ENCODE data around the gene OR2F1.

OR2F1 gene

DNA sequence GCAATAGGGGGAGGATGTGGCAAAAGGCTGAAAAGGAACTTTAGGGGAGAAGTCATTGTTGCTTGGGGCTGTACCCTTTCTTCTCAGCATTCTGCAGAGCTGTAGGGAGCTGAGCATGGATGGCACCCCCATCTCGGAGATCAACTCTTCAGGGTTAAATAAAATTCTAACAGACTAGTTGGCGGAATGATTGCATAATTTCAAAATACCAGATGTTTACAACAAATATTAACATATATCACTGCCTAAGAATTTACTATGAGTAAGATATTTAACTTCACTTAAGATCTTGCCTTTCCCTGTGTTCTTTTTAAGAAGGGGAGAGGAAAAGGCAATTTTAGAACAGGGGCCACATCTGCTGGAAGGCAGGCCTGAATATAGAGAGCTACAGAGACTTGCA, 509 bp upstream of the OR2F1 start:
- DNase-seq, result no peak

GRCh38 chr7:143958781-143959180, 4.1 kb downstream of the OR2F1 start:
- no peak for DNase-seq

DNA sequence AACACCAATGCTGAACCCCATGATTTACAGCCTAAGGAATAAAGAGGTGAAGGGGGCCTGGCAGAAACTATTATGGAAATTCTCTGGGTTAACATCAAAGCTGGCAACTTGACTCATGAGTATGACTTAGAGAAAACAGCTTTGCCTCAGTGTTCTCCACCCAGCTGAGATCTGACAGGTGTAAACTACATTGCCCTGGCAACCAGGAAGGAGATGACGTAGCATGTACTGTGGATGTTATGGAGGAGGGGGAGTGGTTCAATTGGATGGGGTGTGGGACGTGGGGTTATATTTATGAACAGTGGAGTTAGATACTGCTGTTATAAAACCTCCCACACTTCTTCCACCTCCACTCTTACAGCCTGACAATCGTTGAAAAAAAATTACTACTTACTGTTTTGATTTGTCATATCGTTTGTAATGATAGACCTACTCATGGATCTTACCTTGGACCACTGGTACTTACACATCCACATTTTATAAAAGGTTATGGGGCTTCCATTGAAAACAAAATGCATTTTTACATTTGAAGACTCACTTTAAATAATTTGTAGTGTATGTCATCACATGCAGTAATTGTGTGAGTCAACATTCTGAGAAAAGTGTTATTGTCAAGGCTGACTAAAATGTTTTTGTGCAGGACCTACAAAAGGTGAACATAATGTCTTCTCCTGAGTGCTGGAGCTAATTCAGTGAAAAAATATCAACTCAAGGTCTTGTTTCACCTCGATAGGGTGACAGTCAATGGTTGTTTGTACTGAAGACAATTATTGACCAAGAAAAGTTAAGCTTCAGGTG, 6.4 kb downstream of the OR2F1 start:
- no peak for DNase-seq

- DNase-seq, result no peak
Observed at GRCh38 chr7:143965280-143965679, 10.6 kb downstream of the OR2F1 start.

GRCh38 chr7:143967398-143967797, 12.8 kb downstream of the OR2F1 start:
- DNase-seq, result no peak

DNA sequence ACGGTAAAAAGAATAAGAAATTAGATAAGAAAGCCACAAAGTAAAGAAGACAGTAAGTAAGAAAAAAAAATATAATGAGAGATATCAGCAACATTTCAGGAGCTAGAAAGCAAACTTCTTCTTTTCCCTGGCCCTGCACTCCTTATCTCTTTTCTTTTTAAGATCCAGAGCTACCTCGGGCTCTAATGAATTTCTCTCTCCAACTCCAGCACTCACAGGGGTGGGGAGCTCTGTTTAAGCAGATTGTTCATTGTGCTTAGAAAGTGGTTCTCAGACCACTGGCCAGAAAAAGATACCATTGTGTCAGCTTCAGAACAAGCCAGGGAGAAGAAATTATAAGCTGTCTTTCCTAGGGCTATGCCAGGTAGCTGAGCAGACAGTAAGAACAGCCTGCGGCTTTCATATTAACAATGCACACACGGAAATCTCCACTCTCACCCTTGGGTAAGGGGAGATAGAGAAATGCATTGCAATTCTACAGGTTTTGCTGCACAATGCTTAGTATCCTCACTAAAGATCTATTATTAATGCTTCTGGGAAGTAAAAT, 19.3 kb downstream of the OR2F1 start:
- no peak for DNase-seq

DNA sequence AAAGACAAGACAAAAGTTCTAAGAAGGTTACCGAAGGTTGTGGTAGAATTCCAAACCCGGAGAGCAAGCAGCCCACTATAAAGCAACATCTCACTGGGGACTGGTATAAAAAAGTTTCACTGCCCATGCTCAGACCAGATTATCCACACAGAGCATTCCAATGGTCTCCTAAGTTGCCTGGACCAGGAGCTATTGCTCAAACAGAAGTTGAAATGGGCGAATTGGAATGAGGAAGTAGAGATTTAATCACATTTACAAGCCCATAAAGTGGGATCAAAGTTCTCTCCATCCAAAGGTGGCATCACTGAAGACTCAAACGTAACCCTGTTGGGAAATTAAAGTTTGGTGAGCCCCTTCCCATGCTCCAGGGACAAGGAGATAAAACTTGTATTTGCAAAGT, 19.8 kb downstream of the OR2F1 start:
- DNase-seq, result no peak

DNA sequence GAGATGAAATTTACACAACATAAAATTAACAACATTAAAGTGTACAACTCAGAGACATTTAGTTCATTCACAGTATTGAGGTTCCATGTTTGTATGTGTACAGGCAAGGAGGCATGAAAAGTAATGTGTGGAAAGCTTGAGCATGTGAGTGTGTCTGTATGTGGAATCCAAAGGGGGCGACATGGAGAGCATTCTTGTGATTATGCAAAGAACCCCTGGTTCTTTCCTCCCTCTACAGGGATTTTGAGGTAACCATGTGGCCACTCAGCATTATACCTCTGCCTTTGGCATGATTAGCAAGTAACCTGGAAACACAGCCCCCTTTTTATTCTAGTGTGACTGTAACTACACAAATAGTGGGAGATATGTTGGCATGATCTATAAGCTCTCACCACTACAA, 21.0 kb downstream of the OR2F1 start:
- no peak for DNase-seq

GRCh38 chr7:143978585-143978984, 23.9 kb downstream of the OR2F1 start:
- no peak for DNase-seq

DNA sequence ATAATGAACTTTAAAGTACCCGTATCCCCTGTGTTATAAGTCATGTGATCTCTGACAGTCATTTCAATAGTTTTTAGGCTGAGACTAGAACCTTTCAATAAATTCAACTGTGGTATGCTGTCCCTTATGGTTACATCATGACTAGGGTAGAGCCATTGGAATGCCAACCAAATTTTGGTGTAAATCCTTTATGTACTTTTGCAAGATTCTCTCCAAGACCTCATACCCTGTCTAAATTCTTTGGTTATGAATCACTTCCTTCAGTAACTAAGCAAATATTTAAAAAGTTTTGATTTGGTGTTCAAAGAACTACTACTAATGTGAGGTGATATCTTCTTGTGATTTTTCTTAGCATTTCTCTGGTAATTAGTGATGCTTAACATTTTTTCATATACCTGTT, 24.7 kb downstream of the OR2F1 start:
- DNase-seq, result no peak

- DNase-seq, result no peak
Observed at GRCh38 chr7:143979998-143980397, 25.4 kb downstream of the OR2F1 start.

- no peak for DNase-seq
Observed at GRCh38 chr7:143980746-143981510, 26.3 kb downstream of the OR2F1 start.

DNA sequence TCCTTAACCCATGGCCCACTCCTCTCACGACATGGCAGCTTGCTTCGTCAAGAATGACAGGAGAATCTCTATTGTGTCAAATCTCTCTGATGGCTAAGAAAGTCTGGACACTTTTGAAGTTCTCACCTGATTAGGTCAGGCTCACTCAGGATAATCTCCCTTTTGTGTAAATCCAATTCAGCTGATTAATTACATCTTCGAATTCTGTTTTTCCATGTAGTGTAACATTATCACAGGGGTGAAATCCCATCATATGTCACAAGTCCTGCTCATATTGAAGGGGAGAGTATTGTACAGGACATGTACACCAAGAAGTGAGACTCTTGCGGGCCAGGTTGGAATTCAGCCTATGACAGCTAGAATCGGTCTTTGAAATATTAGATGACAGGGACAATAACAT, 29.3 kb downstream of the OR2F1 start:
- DNase-seq, result no peak

DNA sequence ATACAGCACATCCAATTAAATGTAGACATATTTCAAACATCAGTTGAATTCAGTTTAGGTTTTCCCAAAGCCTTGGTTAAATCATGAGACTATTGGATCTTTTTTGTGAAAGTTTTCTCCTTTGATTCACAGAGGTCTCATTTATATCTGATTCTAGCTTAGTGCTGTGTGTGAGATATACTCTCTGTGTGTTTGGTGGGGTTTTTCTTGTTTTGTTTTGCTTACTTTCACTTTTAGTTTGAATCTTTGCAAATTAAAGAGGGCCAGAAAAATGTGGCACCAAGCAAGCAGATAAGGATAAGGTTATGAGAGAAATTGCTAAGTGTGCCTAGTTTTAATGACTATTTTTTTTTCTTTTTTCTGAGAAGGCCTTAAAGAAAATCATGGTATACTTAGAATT, 32.9 kb downstream of the OR2F1 start:
- no peak for DNase-seq

DNA sequence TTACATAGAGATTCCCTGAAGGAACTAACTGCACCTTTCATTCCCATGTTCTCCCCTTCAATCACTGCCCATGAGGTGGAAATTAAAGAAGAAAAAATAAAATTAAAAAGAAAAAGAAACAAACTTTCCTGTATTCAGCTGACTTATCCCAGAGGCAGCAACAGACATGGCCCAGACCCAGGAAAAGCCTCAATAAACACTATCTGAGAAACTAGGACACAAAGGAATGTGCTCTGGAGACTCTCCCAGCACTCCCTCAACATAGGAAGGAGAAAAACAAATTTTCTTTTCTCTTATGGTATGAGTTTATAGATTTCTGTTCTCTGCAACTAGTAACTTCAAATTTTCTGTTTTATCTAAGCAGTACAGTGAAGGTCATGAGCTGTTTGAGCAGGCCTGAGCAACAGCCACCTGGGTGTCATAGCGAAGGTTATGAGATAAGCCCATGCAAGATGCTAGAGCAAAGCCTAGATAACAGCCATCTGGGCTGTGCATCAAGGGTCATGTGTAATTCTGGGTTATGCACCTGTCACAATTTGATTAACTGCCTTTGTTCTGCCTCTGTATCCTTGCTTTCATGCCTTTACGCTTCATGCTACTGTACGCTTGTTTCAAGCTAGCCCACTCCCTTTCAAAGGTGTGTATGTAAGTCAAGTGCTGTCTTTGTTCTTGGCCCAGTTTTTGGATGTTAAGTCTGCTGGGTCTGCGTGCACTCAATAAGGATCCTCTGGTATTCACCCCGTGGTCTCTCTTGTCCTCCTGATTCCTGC, 34.5 kb downstream of the OR2F1 start:
- DNase-seq, result no peak

GRCh38 chr7:143992670-143993069, 38.0 kb downstream of the OR2F1 start:
- DNase-seq, result no peak

DNA sequence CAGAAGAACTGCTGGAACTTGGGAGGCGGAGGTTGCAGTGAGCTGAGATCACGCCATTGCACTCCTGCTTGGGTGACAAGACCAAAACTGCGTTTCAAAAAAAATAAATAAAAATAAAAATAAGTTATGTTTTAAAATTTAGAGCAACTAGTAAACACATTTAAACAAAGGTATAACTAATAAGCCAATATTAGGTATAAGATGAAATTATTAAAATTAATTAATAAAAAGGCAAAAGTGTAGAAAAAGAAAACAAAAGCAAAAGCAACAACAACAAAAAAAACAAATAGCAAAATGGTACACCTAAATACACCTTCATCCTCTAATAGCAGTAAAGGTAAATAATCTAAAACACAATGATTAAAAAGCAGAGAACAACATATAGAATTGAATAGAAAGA, 39.3 kb downstream of the OR2F1 start:
- no peak for DNase-seq

GRCh38 chr7:144000020-144000419, 45.4 kb downstream of the OR2F1 start, which contains the start of gene OR6B1:
TSS of gene OR6B1 (plus strand) at chr7:144000320. CDS start at chr7:144003997, 3,677 bp downstream.
- DNase-seq, result no peak

DNA sequence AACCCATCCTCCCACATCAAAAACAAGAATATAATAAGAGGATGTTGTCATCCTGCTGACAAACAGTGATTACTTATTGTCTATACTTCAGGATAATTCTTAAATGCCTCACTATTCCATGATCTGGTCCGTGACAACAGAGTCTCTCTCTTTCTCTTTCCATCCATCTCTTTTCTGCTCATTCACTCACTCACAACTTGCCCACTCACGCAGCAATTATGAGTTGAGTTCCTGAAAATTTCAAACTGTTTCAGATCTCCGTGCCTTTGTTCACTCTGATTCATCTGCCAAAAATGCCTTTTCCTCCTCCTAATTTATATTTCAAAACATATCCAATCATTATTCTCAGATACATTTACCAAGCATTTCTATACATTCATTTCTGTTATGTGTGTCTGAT, 46.9 kb downstream of the OR2F1 start:
- no peak for DNase-seq

DNA sequence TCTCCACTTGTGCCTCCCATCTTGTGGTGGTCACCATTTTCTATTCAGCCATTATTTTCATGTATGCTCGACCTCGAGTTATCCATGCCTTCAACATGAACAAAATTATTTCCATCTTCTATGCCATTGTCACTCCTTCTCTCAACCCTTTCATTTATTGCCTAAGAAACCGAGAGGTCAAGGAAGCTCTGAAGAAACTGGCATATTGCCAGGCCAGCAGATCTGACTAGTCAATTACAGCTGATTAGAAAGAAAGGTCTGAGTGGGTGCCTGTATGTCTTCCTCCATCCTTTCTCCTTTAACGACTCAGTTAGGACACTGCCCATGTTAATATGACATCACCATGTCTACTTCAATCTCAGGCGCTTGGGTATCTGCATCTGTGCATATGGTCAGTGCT, 50.1 kb downstream of the OR2F1 start:
- DNase-seq, result no peak

GRCh38 chr7:144006029-144006691, 51.5 kb downstream of the OR2F1 start:
- no peak for DNase-seq

DNA sequence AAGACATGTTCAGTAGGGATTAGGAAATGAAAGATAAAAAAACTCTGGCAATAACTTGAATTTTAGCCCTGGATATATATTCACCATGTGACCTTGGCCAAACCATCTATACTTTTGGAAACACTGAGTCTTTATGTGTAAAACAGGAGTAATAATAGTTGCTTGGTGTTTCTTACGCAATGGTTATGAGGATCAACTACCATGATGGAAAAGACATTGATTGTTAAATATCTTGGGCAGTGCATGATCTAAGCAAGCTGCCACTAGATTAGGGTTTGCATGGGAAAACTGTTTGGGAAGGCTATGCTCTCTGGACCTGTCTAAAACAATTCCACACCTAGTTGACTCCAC, 52.0 kb downstream of the OR2F1 start:
- no peak for DNase-seq

GRCh38 chr7:144009361-144009760, 54.7 kb downstream of the OR2F1 start:
- no peak for DNase-seq
